Osteoblast (primary cell): ENCODE results near the gene SCLY. TPM values are rescaled to one million over a fixed set of nuclear protein-coding genes. Genes with fewer than 3 reads are reported as not detected.

ENCODE experiments used
- DNase-seq: peaks from one replicate; pipeline ENCODE4 v3.0.0; 2011; ENCODE audit warnings: low spot score, mixed read lengths; ENCODE audit not compliant: insufficient read length; ENCODE audit errors: missing footprints
- H2AFZ ChIP-seq: 2 replicates; pipeline ENCODE4 v1.6.0; 2011; ENCODE audit warnings: mild to moderate bottlenecking, low read length
- H3K27ac ChIP-seq: 2 replicates; pipeline ENCODE4 v1.5.1; 2011; ENCODE audit warnings: mild to moderate bottlenecking, low read depth, low read length, moderate library complexity
- H3K27me3 ChIP-seq: 2 replicates; pipeline ENCODE4 v1.6.0; 2012; ENCODE audit warnings: mild to moderate bottlenecking, control low read depth, inconsistent platforms, low read length, moderate library complexity; ENCODE audit not compliant: insufficient read depth
- H3K36me3 ChIP-seq: 2 replicates; pipeline ENCODE4 v1.5.1; 2011; ENCODE audit warnings: mild to moderate bottlenecking, low read length, control low read depth, moderate library complexity; ENCODE audit not compliant: insufficient read depth
- H3K4me1 ChIP-seq: 2 replicates; pipeline ENCODE4 v1.5.1; 2011; ENCODE audit warnings: mild to moderate bottlenecking, low read length, control low read depth, moderate library complexity; ENCODE audit not compliant: insufficient read depth
- H3K4me2 ChIP-seq: 2 replicates; pipeline ENCODE4 v1.6.0; 2011; ENCODE audit warnings: mild to moderate bottlenecking, low read length; ENCODE audit not compliant: insufficient read depth
- H3K4me3 ChIP-seq: fragments of 200-600 bp; sonication (generic); 3 replicates; pipeline ENCODE4 v1.5.1; 2012; ENCODE audit warnings: mild to moderate bottlenecking, low read length, inconsistent platforms; ENCODE audit not compliant: insufficient read depth
- H3K79me2 ChIP-seq: 2 replicates; pipeline ENCODE4 v1.6.0; 2012; ENCODE audit warnings: mild to moderate bottlenecking, low read length, control low read depth, inconsistent platforms; ENCODE audit not compliant: insufficient read depth
- H3K9me3 ChIP-seq: 2 replicates; pipeline ENCODE4 v1.5.1; 2011; ENCODE audit warnings: low read depth, low read length, control low read depth
- H4K20me1 ChIP-seq: 2 replicates; pipeline ENCODE4 v1.6.0; 2012; ENCODE audit warnings: mild to moderate bottlenecking, low read length, control low read depth; ENCODE audit not compliant: insufficient read depth
- CTCF ChIP-seq: IDR thresholded peaks from 2 replicates; pipeline ENCODE4 v1.5.1; 2011; ENCODE audit warnings: mild to moderate bottlenecking, low read depth, low read length, moderate library complexity; ENCODE audit errors: extremely low read depth
- total RNA-seq: library from RNA; depleted of rRNA; stranded (reverse); fragments of >200 nt; gene quantifications from 2 replicates; pipeline ENCODE4 v1.2.3, GENCODE V29; 2012

Gene SCLY
- total RNA-seq, 1 donor, result 11.6 TPM

GRCh38 chr2:238039985-238040384, 20.8 kb upstream of the SCLY start:
- Histone ChIP-seq H3K27me3 (no peaks in the 10 kb centered on the region), H3K27ac (no peak overlapping the region), H3K9me3 (no peaks in the 10 kb centered on the region), H3K36me3 (peaks cover 50% of the 10 kb centered on the region), H3K4me2 (no peak overlapping the region), H3K79me2 (no peaks in the 10 kb centered on the region), H3K4me3 (no peak overlapping the region), H4K20me1 (no peaks in the 10 kb centered on the region), H3K4me1 (peaks cover 4% of the 10 kb centered on the region), H2AFZ (no peak overlapping the region)
- no peak for DNase-seq
- TF ChIP-seq CTCF, result no peak

- H3K4me3 ChIP-seq, result no peak overlapping the region
- peaks cover 4% of the 10 kb centered on the region for H3K4me1 ChIP-seq
- H3K4me2 ChIP-seq, result no peak overlapping the region
- no peaks in the 10 kb centered on the region for H3K27me3 ChIP-seq
- no peak for TF ChIP-seq CTCF
- no peaks in the 10 kb centered on the region for H3K9me3 ChIP-seq
- no peak for DNase-seq
- no peaks in the 10 kb centered on the region for H4K20me1 ChIP-seq
- H3K36me3 ChIP-seq, result peaks cover 50% of the 10 kb centered on the region
- H3K79me2 ChIP-seq, result no peaks in the 10 kb centered on the region
- no peak overlapping the region for H2AFZ ChIP-seq
- no peak overlapping the region for H3K27ac ChIP-seq
Observed at GRCh38 chr2:238040918-238041317, 19.9 kb upstream of the SCLY start.

GRCh38 chr2:238042090-238042489, 18.7 kb upstream of the SCLY start:
- Histone ChIP-seq H3K9me3 (no peaks in the 10 kb centered on the region), H3K79me2 (no peaks in the 10 kb centered on the region), H3K27ac (no peak overlapping the region), H3K4me1 (peaks cover 4% of the 10 kb centered on the region), H3K36me3 (peaks cover 39% of the 10 kb centered on the region), H4K20me1 (no peaks in the 10 kb centered on the region), H3K4me2 (no peak overlapping the region), H3K27me3 (no peaks in the 10 kb centered on the region), H3K4me3 (no peak overlapping the region), H2AFZ (no peak overlapping the region)
- TF ChIP-seq CTCF, result no peak
- DNase-seq, result no peak

GRCh38 chr2:238042849-238043584, 17.8 kb upstream of the SCLY start:
- no peaks in the 10 kb centered on the region for H3K79me2 ChIP-seq
- no peak for TF ChIP-seq CTCF
- no peak overlapping the region for H3K4me3 ChIP-seq
- peaks cover 4% of the 10 kb centered on the region for H3K4me1 ChIP-seq
- H2AFZ ChIP-seq, result no peak overlapping the region
- no peaks in the 10 kb centered on the region for H4K20me1 ChIP-seq
- peak; percentile 80 for DNase-seq
- no peaks in the 10 kb centered on the region for H3K27me3 ChIP-seq
- no peak overlapping the region for H3K27ac ChIP-seq
- H3K36me3 ChIP-seq, result peaks cover 34% of the 10 kb centered on the region
- H3K9me3 ChIP-seq, result no peaks in the 10 kb centered on the region
- no peak overlapping the region for H3K4me2 ChIP-seq
